ENCODE measurements around the gene PCBP3.
"Not testable (repeated sequence)": the region's sequence is repeated elsewhere in the genome, so short reads cannot be mapped to it uniquely, and the experiment has no call there.

The PCBP3 gene

GRCh38 chr21:45947716-45948255, 304.3 kb downstream of the PCBP3 start:
- no peak for DNase-seq (ENCODE audit: low read depth)

GRCh38 chr21:45948576-45949141, 305.1 kb downstream of the PCBP3 start:
- DNase-seq (ENCODE audit: low read depth) = no peak

DNA sequence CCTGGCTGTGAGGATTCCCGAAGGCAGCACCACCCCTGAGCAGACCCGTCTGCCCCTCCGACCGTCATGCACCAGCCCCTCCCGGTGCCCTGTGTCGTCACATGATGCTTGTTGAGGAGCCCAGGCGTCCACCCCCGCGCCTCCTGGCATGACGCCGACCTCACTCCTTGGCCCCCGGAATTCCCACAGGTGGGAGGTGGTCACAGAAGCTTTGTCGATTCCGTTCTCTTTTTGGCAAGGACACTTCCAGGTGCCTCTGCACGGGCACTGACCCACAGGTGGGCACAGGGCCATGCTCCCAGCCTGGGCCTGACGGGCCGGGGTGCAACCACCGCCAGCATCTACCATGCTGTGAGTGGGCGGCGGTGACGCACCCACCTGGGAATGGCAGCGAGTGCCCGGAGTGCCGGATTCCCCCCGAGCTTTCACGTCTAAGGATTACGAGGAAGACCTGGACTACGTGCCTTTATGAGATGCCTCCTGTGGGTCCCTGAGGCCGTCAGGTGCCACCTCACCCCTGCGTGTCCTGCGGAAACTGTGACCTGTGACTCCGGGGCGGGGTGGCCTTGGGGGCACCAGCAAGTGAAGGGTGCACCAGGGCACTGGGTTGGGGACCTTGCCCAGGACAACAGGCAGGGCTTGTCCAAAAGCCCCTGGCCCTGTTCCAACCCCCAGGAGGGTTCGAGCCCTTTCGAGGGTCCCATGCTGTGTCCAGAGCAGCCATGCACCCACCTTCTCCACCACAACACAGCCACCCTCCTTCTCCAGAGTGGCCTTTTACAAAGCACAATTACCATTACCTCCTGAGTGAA, 306.6 kb downstream of the PCBP3 start:
- no peak for DNase-seq (ENCODE audit: low read depth)

GRCh38 chr21:45950740-45951515, 307.4 kb downstream of the PCBP3 start:
- DNase-seq (ENCODE audit: low read depth) = no peak

DNA sequence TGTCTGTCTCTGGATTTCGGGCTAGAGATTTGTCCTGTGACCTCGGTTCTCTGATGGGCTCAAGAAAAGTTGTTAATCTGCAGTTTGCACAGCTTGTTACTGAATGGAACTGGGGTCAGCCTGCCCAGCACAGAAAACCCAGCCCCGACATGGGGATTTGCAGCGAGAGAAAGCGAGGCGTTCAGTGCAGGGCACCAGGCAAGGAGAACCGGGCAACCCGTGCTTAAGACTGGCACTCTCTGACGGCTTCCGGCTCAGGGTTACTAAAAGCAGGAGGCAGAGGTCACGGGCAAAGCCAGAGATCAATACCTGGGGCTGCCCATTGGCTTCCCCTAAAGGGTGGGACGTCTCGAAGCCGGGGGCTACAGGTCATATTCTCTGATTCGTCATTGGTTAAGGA, 308.2 kb downstream of the PCBP3 start:
- no peak for DNase-seq (ENCODE audit: low read depth)

GRCh38 chr21:45952527-45952926, 309.0 kb downstream of the PCBP3 start:
- DNase-seq (ENCODE audit: low read depth) = not testable (repeated sequence)

GRCh38 chr21:45952974-45953373, 309.4 kb downstream of the PCBP3 start:
- DNase-seq (ENCODE audit: low read depth) = no peak

- no peak for DNase-seq (ENCODE audit: low read depth)
Observed at GRCh38 chr21:45954261-45954660, 310.7 kb downstream of the PCBP3 start.

DNA sequence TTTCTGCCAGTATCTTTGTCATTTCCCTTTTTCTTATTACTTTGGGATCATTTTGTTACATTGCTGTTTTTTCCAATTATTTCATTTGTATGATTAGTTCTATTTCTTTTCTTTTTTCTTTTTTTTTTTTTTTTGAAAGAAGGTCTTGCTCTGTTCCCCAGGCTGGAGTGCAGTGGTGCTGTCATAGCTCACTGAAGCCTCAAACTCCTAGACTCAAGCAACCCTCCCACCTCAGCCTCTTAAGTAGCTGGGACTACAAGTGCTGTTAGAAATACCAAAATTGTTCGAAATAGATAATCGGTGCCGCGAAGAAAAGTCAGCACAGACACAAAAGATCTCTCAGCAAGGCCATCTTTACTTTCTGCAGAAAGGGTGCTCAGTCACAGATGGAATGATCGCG, 311.4 kb downstream of the PCBP3 start:
- DNase-seq (ENCODE audit: low read depth) = no peak

- no peak for DNase-seq (ENCODE audit: low read depth)
Observed at GRCh38 chr21:45957551-45957950, 314.0 kb downstream of the PCBP3 start.

DNA sequence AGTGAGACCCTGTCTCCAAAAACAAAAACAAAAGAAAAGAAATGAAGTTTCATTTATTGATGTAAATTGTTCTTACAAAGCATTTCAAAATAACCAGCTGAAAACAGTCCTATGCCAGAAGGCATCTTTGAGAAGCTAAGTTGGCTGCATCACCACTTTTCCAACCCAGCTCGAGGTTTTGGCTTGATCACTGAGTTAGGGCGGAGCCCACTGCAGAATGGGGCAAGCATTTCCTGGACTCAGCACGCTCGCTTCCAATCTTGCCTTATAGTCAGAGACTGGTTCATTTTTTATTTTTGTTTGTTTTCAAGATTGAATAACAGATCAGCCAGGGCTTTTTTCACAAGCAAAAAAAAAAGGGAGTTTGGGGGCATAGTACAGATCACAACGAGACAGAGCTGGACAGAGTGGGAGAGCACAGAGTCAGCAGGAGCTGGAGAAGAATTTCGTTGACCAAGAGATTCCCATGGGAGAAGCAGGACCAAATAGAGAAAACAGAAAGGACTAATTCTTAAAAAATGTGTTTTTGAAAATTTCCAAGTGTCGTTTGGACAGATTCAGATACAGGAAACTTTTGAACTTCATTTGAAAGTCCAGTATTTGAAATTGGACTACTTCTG, 314.6 kb downstream of the PCBP3 start:
- DNase-seq (ENCODE audit: low read depth) = no peak

DNA sequence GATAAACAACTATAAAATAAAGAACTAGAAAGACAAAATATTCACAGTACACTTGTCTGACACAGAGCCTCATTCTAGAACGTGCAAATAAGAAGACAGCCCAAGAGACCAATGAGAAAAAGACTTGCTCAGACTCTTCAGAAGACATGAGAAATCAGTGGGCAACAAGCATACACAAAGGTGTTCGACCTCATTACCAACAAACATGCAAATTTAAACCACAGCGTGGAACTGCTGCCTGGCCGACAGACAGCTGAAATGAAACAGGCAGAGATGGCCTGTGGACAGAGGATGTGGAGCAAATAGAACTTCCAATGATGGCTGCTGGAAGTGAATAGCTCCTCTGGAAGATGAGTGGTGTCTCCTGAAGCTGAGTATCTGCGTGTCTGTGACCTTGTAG, 315.7 kb downstream of the PCBP3 start:
- DNase-seq (ENCODE audit: low read depth) = no peak

GRCh38 chr21:45959779-45960390, 316.4 kb downstream of the PCBP3 start:
- no peak for DNase-seq (ENCODE audit: low read depth)

- not testable (repeated sequence) for DNase-seq (ENCODE audit: low read depth)
Observed at GRCh38 chr21:45961408-45961807, 317.9 kb downstream of the PCBP3 start.

DNA sequence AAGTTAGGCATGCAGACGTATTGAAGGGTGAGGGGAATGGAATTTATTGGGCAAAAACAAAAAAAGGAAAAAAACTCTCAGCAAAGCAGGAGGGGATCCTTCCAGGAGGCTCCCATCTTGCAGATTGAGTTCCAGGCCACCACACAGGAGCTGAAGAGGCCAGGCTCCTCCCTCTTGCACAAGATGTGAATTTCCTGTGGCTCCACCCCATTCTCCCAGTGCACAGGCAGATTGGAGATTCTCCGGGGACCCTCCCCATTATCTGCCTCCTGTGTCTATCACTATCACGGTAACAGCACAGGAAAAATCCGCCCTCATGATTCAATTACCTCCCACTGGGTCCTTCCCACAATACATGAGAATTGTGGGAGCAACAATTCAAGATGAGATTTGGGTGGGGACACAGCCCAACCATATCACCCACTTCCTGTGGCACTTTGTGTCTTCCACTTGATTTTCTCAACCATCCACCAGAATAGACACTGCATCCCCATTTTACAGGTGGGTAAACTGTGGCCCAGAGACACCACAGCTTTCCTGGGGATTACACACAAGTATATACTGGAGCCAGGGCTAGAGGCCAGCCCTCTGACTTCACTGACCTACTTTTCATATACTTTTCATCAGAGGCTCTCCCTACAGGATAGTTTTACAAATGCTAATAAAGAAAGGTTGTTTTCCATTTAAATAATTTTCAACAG, 319.2 kb downstream of the PCBP3 start:
- no peak for DNase-seq (ENCODE audit: low read depth)

DNA sequence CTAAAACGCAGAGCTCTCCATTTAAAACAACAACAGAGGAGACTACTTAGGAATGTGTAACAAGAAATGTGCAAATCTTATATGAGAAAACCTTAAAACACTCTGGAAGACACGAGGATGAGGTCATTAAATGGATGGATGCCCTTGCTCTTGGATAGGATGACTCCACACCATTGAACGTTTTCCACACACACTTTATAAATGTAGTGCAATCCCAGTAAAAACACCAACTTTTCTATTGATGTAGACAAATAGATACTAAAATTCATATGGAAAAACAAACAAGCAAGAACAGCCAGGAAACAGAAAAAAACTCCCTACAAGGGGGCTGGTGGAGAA, 319.7 kb downstream of the PCBP3 start:
- no peak for DNase-seq (ENCODE audit: low read depth)

- no peak for DNase-seq (ENCODE audit: low read depth)
Observed at GRCh38 chr21:45964649-45965048, 321.1 kb downstream of the PCBP3 start.

DNA sequence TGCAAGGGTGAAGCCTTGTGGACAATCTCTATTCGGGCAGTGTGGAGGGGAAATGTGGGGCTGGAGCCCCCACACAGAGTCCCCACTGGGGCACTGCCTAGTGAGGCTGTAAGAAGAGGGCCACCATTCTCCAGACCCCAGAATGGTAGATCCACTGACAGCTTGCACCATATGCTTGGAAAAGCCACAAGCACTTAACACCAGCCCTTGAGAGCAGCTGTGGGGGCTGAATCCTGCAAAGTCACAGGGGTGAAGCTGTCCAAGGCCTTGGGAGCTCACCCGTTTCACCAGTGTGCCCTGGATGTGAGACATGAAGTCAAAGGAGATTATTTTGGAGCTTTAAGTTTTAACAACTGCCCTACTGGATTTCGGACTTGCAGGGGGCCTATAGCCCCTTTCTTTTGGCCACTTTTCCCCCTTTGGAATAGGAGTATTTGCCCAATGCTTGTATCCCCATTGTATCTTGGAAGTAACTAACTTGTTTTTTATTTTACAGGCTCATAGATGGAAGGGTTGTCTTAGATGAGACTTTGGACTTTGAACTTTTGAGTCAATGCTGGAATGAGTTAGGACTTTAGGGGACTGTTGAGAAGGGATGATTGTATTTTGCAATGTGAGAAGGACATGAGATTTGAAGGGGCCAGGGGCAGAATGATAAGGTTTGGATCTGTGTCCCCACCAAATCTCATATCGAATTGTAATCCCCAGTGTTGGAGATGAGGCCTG, 321.7 kb downstream of the PCBP3 start:
- DNase-seq (ENCODE audit: low read depth) = no peak

GRCh38 chr21:45966791-45967394, 323.4 kb downstream of the PCBP3 start:
- DNase-seq (ENCODE audit: low read depth) = no peak
